Skeletal muscle tissue (tissue), 4 donors: ENCODE measurements around the gene SLFN12. TPM values are rescaled to one million over a fixed set of nuclear protein-coding genes. Genes with fewer than 3 reads are reported as not detected.
"Not testable (repeated sequence)": the region's sequence is repeated elsewhere in the genome, so short reads cannot be mapped to it uniquely, and the experiment has no call there.

Experiments used
- H3K27ac ChIP-seq: one replicate; pipeline ENCODE4 v1.7.0; 2013; ENCODE audit warnings: mild to moderate bottlenecking, low read depth, low read length, inconsistent platforms
- H3K27me3 ChIP-seq, 3 donors: one replicate each; pipeline ENCODE4 v1.7.0; 2013; ENCODE audit warnings: low read length in 3 of 3; ENCODE audit not compliant: control insufficient read depth in 3 of 3, insufficient read depth in 3 of 3
- H3K36me3 ChIP-seq, 3 donors: one replicate each; pipeline ENCODE4 v1.7.0; 2013; ENCODE audit warnings: low read length in 3 of 3; ENCODE audit not compliant: control insufficient read depth in 3 of 3, insufficient read depth in 3 of 3
- H3K4me1 ChIP-seq, 3 donors: one replicate each; pipeline ENCODE4 v1.7.0; 2013; ENCODE audit warnings: low read length in 3 of 3, mild to moderate bottlenecking in 3 of 3; ENCODE audit not compliant: control insufficient read depth in 3 of 3, insufficient read depth in 3 of 3
- H3K4me3 ChIP-seq, 3 donors: one replicate each; pipeline ENCODE4 v1.7.0; 2013; ENCODE audit warnings: low read length in 3 of 3
- H3K9ac ChIP-seq, 3 donors: one replicate each; pipeline ENCODE4 v1.7.0; 2013; ENCODE audit warnings: low read length in 3 of 3, mild to moderate bottlenecking in 3 of 3, moderate library complexity in 2 of 3, low read depth in 1 of 3
- H3K9me3 ChIP-seq, 3 donors: one replicate each; pipeline ENCODE4 v1.7.0; 2013; ENCODE audit warnings: low read length in 3 of 3; ENCODE audit not compliant: control insufficient read depth in 3 of 3
- total RNA-seq: library from RNA; depleted of rRNA; stranded (reverse); fragments of >200 nt; gene quantifications from one replicate; pipeline ENCODE4 v1.2.3, GENCODE V29; 2014
- donor health status: Osteomylitis.

Gene SLFN12
- 16.7 TPM for total RNA-seq

- Histone ChIP-seq H3K4me1 (peaks cover 7 to 31% (median 21%) of the 10 kb centered on the region in 3 donors), H3K4me3 (peak within 1 kb of the TSS; percentile 76 to 86 (median 80)), H3K9me3 (no peaks in the 10 kb centered on the region)
Measured at GRCh38 chr17:35432176-35433074, at the start of gene SLFN12. Gene SLFN12 (minus strand): TSS chr17:35432500. CDS start chr17:35423028, 9,472 bp downstream.

GRCh38 chr17:35479271-35479670 is 47.0 kb upstream of the SLFN12 start:
- Histone ChIP-seq H3K36me3 (no peaks in the 10 kb centered on the region), H3K27me3 (peaks cover under 1 to 19% (median 2%) of the 10 kb centered on the region in 3 donors), H3K9ac (no peak overlapping the region), H3K9me3 (no peaks in the 10 kb centered on the region), H3K27ac (no peak overlapping the region), H3K4me1 (no peaks in the 10 kb centered on the region), H3K4me3 (no peak overlapping the region)

More at GRCh38 chr17:35432176-35433074, at the start of gene SLFN12:
- H3K9ac ChIP-seq = peak within 1 kb of the TSS; percentile 66 to 79 (median 76)
- peak within 1 kb of the TSS; percentile 75 for H3K27ac ChIP-seq
- peaks cover 0 to 4% (median 3%) of the 10 kb centered on the region in 3 donors for H3K27me3 ChIP-seq
- H3K36me3 ChIP-seq = no peaks in the 10 kb centered on the region

GRCh38 chr17:35477248-35477647 is 44.9 kb upstream of the SLFN12 start:
- Histone ChIP-seq H3K36me3 (no peaks in the 10 kb centered on the region), H3K4me3 (no peak overlapping the region), H3K27me3 (peaks cover 0 to 14% (median 0%) of the 10 kb centered on the region in 3 donors), H3K27ac (no peak overlapping the region), H3K4me1 (no peaks in the 10 kb centered on the region), H3K9me3 (no peaks in the 10 kb centered on the region), H3K9ac (no peak overlapping the region)

GRCh38 chr17:35476283-35476820 is 44.1 kb upstream of the SLFN12 start:
- no peak overlapping the region for H3K27ac ChIP-seq
- no peak overlapping the region for H3K9ac ChIP-seq
- H3K4me1 ChIP-seq = no peaks in the 10 kb centered on the region
- H3K4me3 ChIP-seq = no peak overlapping the region
- no peaks in the 10 kb centered on the region for H3K36me3 ChIP-seq
- H3K9me3 ChIP-seq = no peaks in the 10 kb centered on the region
- peaks cover 0 to 14% (median 0%) of the 10 kb centered on the region in 3 donors for H3K27me3 ChIP-seq

GRCh38 chr17:35468475-35468874 is 36.2 kb upstream of the SLFN12 start:
- no peaks in the 10 kb centered on the region for H3K9me3 ChIP-seq
- H3K9ac ChIP-seq = no peak overlapping the region
- no peak overlapping the region for H3K4me3 ChIP-seq
- no peaks in the 10 kb centered on the region for H3K36me3 ChIP-seq
- no peaks in the 10 kb centered on the region for H3K4me1 ChIP-seq
- no peak overlapping the region for H3K27ac ChIP-seq
- peaks cover 0 to 4% (median 4%) of the 10 kb centered on the region in 3 donors for H3K27me3 ChIP-seq

- Histone ChIP-seq H3K4me1 (no peaks in the 10 kb centered on the region), H3K9me3 (no peaks in the 10 kb centered on the region)
Measured at GRCh38 chr17:35467824-35468223, 35.5 kb upstream of the SLFN12 start.

GRCh38 chr17:35460354-35460851 is 28.1 kb upstream of the SLFN12 start:
- Histone ChIP-seq H3K9ac (no peak overlapping the region), H3K36me3 (no peaks in the 10 kb centered on the region), H3K27me3 (peaks cover 0 to 23% (median 15%) of the 10 kb centered on the region in 3 donors), H3K4me3 (peak overlapping the region in 2 of 3 donors; percentile 3 to 59), H3K4me1 (peaks cover 0 to 3% (median 0%) of the 10 kb centered on the region in 3 donors), H3K9me3 (no peaks in the 10 kb centered on the region), H3K27ac (no peak overlapping the region)

More at GRCh38 chr17:35467824-35468223, 35.5 kb upstream of the SLFN12 start:
- H3K27me3 ChIP-seq = peaks cover 0 to 6% (median 4%) of the 10 kb centered on the region in 3 donors
- H3K4me3 ChIP-seq = no peak overlapping the region
- no peaks in the 10 kb centered on the region for H3K36me3 ChIP-seq
- no peak overlapping the region for H3K27ac ChIP-seq
- no peak overlapping the region for H3K9ac ChIP-seq

- peaks cover 9 to 11% (median 10%) of the 10 kb centered on the region in 3 donors for H3K27me3 ChIP-seq
- not testable (repeated sequence) for H3K4me1 ChIP-seq, H3K27ac ChIP-seq, H3K36me3 ChIP-seq, H3K9me3 ChIP-seq, H3K9ac ChIP-seq, H3K4me3 ChIP-seq
Measured at GRCh38 chr17:35454035-35454434, 21.7 kb upstream of the SLFN12 start.

GRCh38 chr17:35453171-35453570 is 20.9 kb upstream of the SLFN12 start:
- no peaks in the 10 kb centered on the region for H3K36me3 ChIP-seq
- peaks cover 15 to 19% (median 19%) of the 10 kb centered on the region in 3 donors for H3K27me3 ChIP-seq
- H3K4me3 ChIP-seq = no peak overlapping the region
- no peak overlapping the region for H3K9ac ChIP-seq
- no peak overlapping the region for H3K27ac ChIP-seq
- H3K9me3 ChIP-seq = no peaks in the 10 kb centered on the region
- peaks cover 4 to 12% (median 8%) of the 10 kb centered on the region in 3 donors for H3K4me1 ChIP-seq
